Epithelial cell of prostate (primary cell): ENCODE data around the gene ENPP7.
"Not testable (repeated sequence)": the region's sequence is repeated elsewhere in the genome, so short reads cannot be mapped to it uniquely, and the experiment has no call there.

Experiments
- DNase-seq: peaks from one replicate; pipeline ENCODE4 v3.0.0-alpha.2; 2011; ENCODE audit warnings: low read depth, low spot score
- H3K27ac ChIP-seq: fragments of 450-650 bp; 2 replicates; pipeline ENCODE4 v1.5.1; 2017; ENCODE audit warnings: mild to moderate bottlenecking

The ENPP7 gene

GRCh38 chr17:79772726-79773125 is 42.0 kb downstream of the ENPP7 start:
- not testable (repeated sequence) for DNase-seq, H3K27ac ChIP-seq

- no peak overlapping the region for H3K27ac ChIP-seq
- no peak for DNase-seq
These were observed 43.8 kb downstream of the ENPP7 start for GRCh38 chr17:79774561-79774975.

GRCh38 chr17:79775632-79776031 is 44.9 kb downstream of the ENPP7 start:
- H3K27ac ChIP-seq = no peak overlapping the region
- DNase-seq = no peak

GRCh38 chr17:79776376-79777119 is 45.8 kb downstream of the ENPP7 start:
- no peak for DNase-seq
- no peak overlapping the region for H3K27ac ChIP-seq

GRCh38 chr17:79777120-79777893 is 46.6 kb downstream of the ENPP7 start:
- DNase-seq = no peak
- no peak overlapping the region for H3K27ac ChIP-seq

- peak; percentile 8 for DNase-seq
- H3K27ac ChIP-seq = no peak within 1 kb of the TSS
These were observed 47.3 kb downstream of the ENPP7 start, which contains the start of gene CBX2 for GRCh38 chr17:79777894-79778503. Gene CBX2, plus strand, starts transcription at chr17:79778148. Its CDS starts 88 bp downstream, at chr17:79778236.

GRCh38 chr17:79778504-79779083 is 47.9 kb downstream of the ENPP7 start:
- DNase-seq = no peak
- no peak overlapping the region for H3K27ac ChIP-seq

GRCh38 chr17:79779084-79779529 is 48.4 kb downstream of the ENPP7 start:
- H3K27ac ChIP-seq = no peak overlapping the region

GRCh38 chr17:79779661-79780365 is 49.1 kb downstream of the ENPP7 start:
- DNase-seq = no peak
- H3K27ac ChIP-seq = no peak overlapping the region

More at GRCh38 chr17:79779084-79779529, 48.4 kb downstream of the ENPP7 start:
- DNase-seq = no peak

- no peak overlapping the region for H3K27ac ChIP-seq
- no peak for DNase-seq
These were observed 50.4 kb downstream of the ENPP7 start for GRCh38 chr17:79781012-79781650.

- no peak for DNase-seq
These were observed 51.2 kb downstream of the ENPP7 start for GRCh38 chr17:79781736-79782575.

GRCh38 chr17:79783891-79784290 is 53.1 kb downstream of the ENPP7 start:
- H3K27ac ChIP-seq = no peak overlapping the region
- no peak for DNase-seq

More at GRCh38 chr17:79781736-79782575, 51.2 kb downstream of the ENPP7 start:
- no peak overlapping the region for H3K27ac ChIP-seq

GRCh38 chr17:79784353-79785016 is 53.7 kb downstream of the ENPP7 start:
- DNase-seq = no peak

GRCh38 chr17:79785017-79785899 is 54.5 kb downstream of the ENPP7 start:
- DNase-seq = no peak
- H3K27ac ChIP-seq = no peak overlapping the region

More at GRCh38 chr17:79784353-79785016, 53.7 kb downstream of the ENPP7 start:
- no peak overlapping the region for H3K27ac ChIP-seq

- DNase-seq = no peak
- no peak overlapping the region for H3K27ac ChIP-seq
These were observed 55.4 kb downstream of the ENPP7 start for GRCh38 chr17:79785900-79786810.
